PC-9 (cell line): ENCODE data around the gene LRRC70. TPM values are rescaled to one million over a fixed set of nuclear protein-coding genes. Genes with fewer than 3 reads are reported as not detected.
"Not testable (repeated sequence)": the region's sequence is repeated elsewhere in the genome, so short reads cannot be mapped to it uniquely, and the experiment has no call there.

Source experiments
- BruUV-seq: library from RNA; stranded (reverse); fragments of 400-500 nt; replicated peaks from 2 replicates; lab custom pipeline; 2021; lab: Mats Ljungman, UMichigan
- CTCF ChIA-PET: fragments of 300-600 bp; sonication (Branson Sonifier 250); formaldehyde crosslinking; loops from one replicate; lab custom pipeline; 2022; ENCODE audit warnings: antibody characterized with exemption; lab: Charles Lee
- POLR2A ChIA-PET: fragments of 300-600 bp; sonication (Branson Sonifier 250); formaldehyde crosslinking; loops from one replicate; lab custom pipeline; 2022; ENCODE audit warnings: antibody characterized with exemption; ENCODE audit not compliant: unreplicated experiment; lab: Charles Lee
- DNase-seq, 2 experiments: peaks; one replicate each; pipeline versions ENCODE4 v3.0.0 to v3.0.0-alpha.2; 2015 to 2022; ENCODE audit warnings: mixed read lengths in 1 of 2
- H2AFZ ChIP-seq: fragments of 200-600 bp; sonication (generic); 2 replicates; pipeline ENCODE4 v1.8.1; 2017; ENCODE audit warnings: antibody characterized with exemption
- H3F3A ChIP-seq: fragments of 200-600 bp; sonication (generic); 2 replicates; pipeline ENCODE4 v1.8.1; 2017; ENCODE audit warnings: antibody characterized with exemption, mild to moderate bottlenecking, low read depth; ENCODE audit not compliant: insufficient read depth
- H3K27ac ChIP-seq: fragments of 200-600 bp; sonication (generic); 2 replicates; pipeline ENCODE4 v1.6.1; 2016; ENCODE audit warnings: mixed run types
- H3K27me3 ChIP-seq: fragments of 200-600 bp; sonication (generic); 2 replicates; pipeline ENCODE4 v1.6.1; 2016; ENCODE audit warnings: low read depth, mixed run types; ENCODE audit not compliant: insufficient read depth
- H3K36me3 ChIP-seq: fragments of 200-600 bp; sonication (generic); 2 replicates; pipeline ENCODE4 v1.6.1; 2016; ENCODE audit warnings: low read depth, mixed run types
- H3K4me1 ChIP-seq: fragments of 200-600 bp; sonication (generic); replicated peaks from 2 replicates; pipeline ENCODE4 v1.6.1; 2016; ENCODE audit warnings: mixed run types; ENCODE audit not compliant: insufficient read depth
- H3K4me2 ChIP-seq: fragments of 200-600 bp; sonication (generic); 2 replicates; pipeline ENCODE4 v1.6.1; 2017; ENCODE audit warnings: mixed run types
- H3K4me3 ChIP-seq: fragments of 200-600 bp; sonication (generic); 2 replicates; pipeline ENCODE4 v1.6.1; 2016; ENCODE audit warnings: mixed run types
- H3K79me2 ChIP-seq: fragments of 200-600 bp; sonication (generic); 2 replicates; pipeline ENCODE4 v1.6.1; 2017; ENCODE audit warnings: low read depth, mixed run types
- H3K9me2 ChIP-seq: fragments of 200-600 bp; sonication (generic); 2 replicates; pipeline ENCODE4 v1.8.1; 2017; ENCODE audit warnings: mild to moderate bottlenecking; ENCODE audit not compliant: insufficient read depth
- H3K9me3 ChIP-seq: fragments of 200-600 bp; sonication (generic); 2 replicates; pipeline ENCODE4 v1.8.1; 2016; ENCODE audit warnings: low read depth; ENCODE audit not compliant: insufficient read depth
- H4K20me1 ChIP-seq: fragments of 200-600 bp; sonication (generic); 2 replicates; pipeline ENCODE4 v1.8.1; 2017; ENCODE audit not compliant: insufficient read depth
- CTCF ChIP-seq: fragments of 200-600 bp; sonication (generic); conservative IDR thresholded peaks from 2 replicates; pipeline ENCODE4 v1.6.1; 2017; ENCODE audit warnings: mixed run types, antibody characterized with exemption, mild to moderate bottlenecking, moderate library complexity
- EZH2 ChIP-seq: fragments of 200-600 bp; sonication (generic); IDR thresholded peaks from 2 replicates; pipeline ENCODE4 v1.8.0; 2017; ENCODE audit warnings: antibody characterized with exemption, low read depth
- intact Hi-C: fragments of 100-400 bp; cut with micrococcal nuclease; formaldehyde crosslinking; loops from one replicate; pipeline ENCODE4 v1.10.0; 2022; ENCODE audit not compliant: unreplicated experiment
- total RNA-seq: library from RNA; stranded (reverse); gene quantifications from 2 replicates; pipeline ENCODE4 v1.2.3, GENCODE V29; 2021

Gene LRRC70
- total RNA-seq, 1 experiment from 2014 or later = 1.1 TPM

GRCh38 chr5:62620761-62621160, 42.1 kb downstream of the LRRC70 start:
- POLR2A ChIA-PET = no interaction called here
- no peak for DNase-seq
- CTCF ChIA-PET = no interaction called here

GRCh38 chr5:62621280-62621679, 42.7 kb downstream of the LRRC70 start:
- Histone ChIP-seq H3K4me2 (no peak overlapping the region), H3F3A (no peaks in the 10 kb centered on the region), H3K27me3 (no peaks in the 10 kb centered on the region), H3K79me2 (no peaks in the 10 kb centered on the region), H3K4me3 (no peak overlapping the region), H3K36me3 (no peaks in the 10 kb centered on the region), H3K9me2 (no peaks in the 10 kb centered on the region), H4K20me1 (no peaks in the 10 kb centered on the region), H3K4me1 (no peaks in the 10 kb centered on the region), H3K9me3 (no peaks in the 10 kb centered on the region), H2AFZ (no peak overlapping the region), H3K27ac (no peak overlapping the region)
- CTCF ChIA-PET = no interaction called here
- intact Hi-C loops = no loop called here
- TF ChIP-seq EZH2 = no peak
- TF ChIP-seq CTCF = no peak
- POLR2A ChIA-PET = no interaction called here
- BruUV-seq = no TSS peak
- DNase-seq = no peak

More at GRCh38 chr5:62620761-62621160, 42.1 kb downstream of the LRRC70 start:
- Histone ChIP-seq H3K27me3 (no peaks in the 10 kb centered on the region), H2AFZ (no peak overlapping the region), H3K4me3 (no peak overlapping the region), H3K79me2 (no peaks in the 10 kb centered on the region), H3K9me2 (no peaks in the 10 kb centered on the region), H3K27ac (no peak overlapping the region), H3K4me2 (no peak overlapping the region), H3K9me3 (no peaks in the 10 kb centered on the region), H4K20me1 (no peaks in the 10 kb centered on the region), H3F3A (no peaks in the 10 kb centered on the region), H3K4me1 (no peaks in the 10 kb centered on the region), H3K36me3 (no peaks in the 10 kb centered on the region)
- no TSS peak for BruUV-seq
- intact Hi-C loops = no loop called here
- no peak for TF ChIP-seq CTCF
- TF ChIP-seq EZH2 = no peak

GRCh38 chr5:62623271-62623670, 44.7 kb downstream of the LRRC70 start:
- no peaks in the 10 kb centered on the region for H3K9me2 ChIP-seq
- no peak overlapping the region for H3K4me2 ChIP-seq
- DNase-seq = no peak
- no TSS peak for BruUV-seq
- H3K27ac ChIP-seq = no peak overlapping the region
- H3F3A ChIP-seq = no peaks in the 10 kb centered on the region
- no peaks in the 10 kb centered on the region for H3K79me2 ChIP-seq
- no peaks in the 10 kb centered on the region for H3K4me1 ChIP-seq
- no peaks in the 10 kb centered on the region for H4K20me1 ChIP-seq
- H2AFZ ChIP-seq = no peak overlapping the region
- no peaks in the 10 kb centered on the region for H3K9me3 ChIP-seq
- H3K27me3 ChIP-seq = no peaks in the 10 kb centered on the region
- ChIA-PET CTCF (no interaction called here), POLR2A (no interaction called here)
- TF ChIP-seq CTCF = no peak
- no peak for TF ChIP-seq EZH2
- intact Hi-C loops = no loop called here
- no peaks in the 10 kb centered on the region for H3K36me3 ChIP-seq
- H3K4me3 ChIP-seq = no peak overlapping the region

GRCh38 chr5:62624436-62624835, 45.8 kb downstream of the LRRC70 start:
- H3K27ac ChIP-seq, H3K4me2 ChIP-seq, H3K27me3 ChIP-seq, intact Hi-C loops, H3K9me2 ChIP-seq, H4K20me1 ChIP-seq, H3K9me3 ChIP-seq, POLR2A ChIA-PET, H3K4me1 ChIP-seq, BruUV-seq, H3K4me3 ChIP-seq, H3K79me2 ChIP-seq, DNase-seq, CTCF ChIA-PET, H3F3A ChIP-seq, H2AFZ ChIP-seq, H3K36me3 ChIP-seq: not testable (repeated sequence)
